HT-29 (cell line): ENCODE data around the gene ABHD4. TPM values are rescaled to one million over a fixed set of nuclear protein-coding genes. Genes with fewer than 3 reads are reported as not detected.
"Not testable (repeated sequence)": the region's sequence is repeated elsewhere in the genome, so short reads cannot be mapped to it uniquely, and the experiment has no call there.

Experiments used
- DNase-seq: peaks from one replicate; pipeline ENCODE4 v3.0.0-alpha.2; 2015; ENCODE audit warnings: low spot score
- total RNA-seq: library from RNA; depleted of rRNA; stranded (reverse); fragments of >200 nt; shearing (Covaris generic); gene quantifications from 2 replicates; pipeline ENCODE4 v1.2.3, GENCODE V29; 2014

ABHD4 gene
- total RNA-seq, 1 experiment from 2014 or later, result 6.1 TPM

GRCh38 chr14:22626590-22626989 lies 28.5 kb downstream of the ABHD4 start:
- DNase-seq, result no peak

GRCh38 chr14:22627506-22628263 lies 29.6 kb downstream of the ABHD4 start:
- no peak for DNase-seq

GRCh38 chr14:22629361-22629760 lies 31.3 kb downstream of the ABHD4 start:
- DNase-seq, result no peak

- DNase-seq, result no peak
Measured at GRCh38 chr14:22630066-22630465, 32.0 kb downstream of the ABHD4 start.

- no peak for DNase-seq
Measured at GRCh38 chr14:22630486-22630885, 32.4 kb downstream of the ABHD4 start.

- DNase-seq, result no peak
Measured at GRCh38 chr14:22634233-22634900, 36.3 kb downstream of the ABHD4 start.

- not testable (repeated sequence) for DNase-seq
Measured at GRCh38 chr14:22635980-22636379, 37.9 kb downstream of the ABHD4 start.

- no peak for DNase-seq
Measured at GRCh38 chr14:22640192-22640591, 42.1 kb downstream of the ABHD4 start.

- DNase-seq, result no peak
Measured at GRCh38 chr14:22641846-22642245, 43.7 kb downstream of the ABHD4 start.

GRCh38 chr14:22644305-22644635 lies 46.2 kb downstream of the ABHD4 start, which contains the start of gene OR6J1:
TSS of gene OR6J1 (minus strand) at chr14:22644352. CDS start at chr14:22634811, 9,541 bp downstream.
- DNase-seq, result no peak

GRCh38 chr14:22646570-22647254 lies 48.6 kb downstream of the ABHD4 start:
- no peak for DNase-seq

GRCh38 chr14:22648506-22648905 lies 50.4 kb downstream of the ABHD4 start:
- no peak for DNase-seq

GRCh38 chr14:22650046-22650739 lies 52.1 kb downstream of the ABHD4 start:
- no peak for DNase-seq

GRCh38 chr14:22650960-22651521 lies 52.9 kb downstream of the ABHD4 start:
- DNase-seq, result no peak

- no peak for DNase-seq
Measured at GRCh38 chr14:22651586-22651985, 53.5 kb downstream of the ABHD4 start.

- DNase-seq, result peak; percentile 71
Measured at GRCh38 chr14:22653012-22653621, 55.0 kb downstream of the ABHD4 start.

GRCh38 chr14:22656226-22656625 lies 58.1 kb downstream of the ABHD4 start:
- DNase-seq, result no peak

- no peak for DNase-seq
Measured at GRCh38 chr14:22656945-22657731, 59.0 kb downstream of the ABHD4 start.

- peak; percentile 18 for DNase-seq
Measured at GRCh38 chr14:22657861-22658260, 59.8 kb downstream of the ABHD4 start.

GRCh38 chr14:22658946-22659345 lies 60.8 kb downstream of the ABHD4 start:
- DNase-seq, result no peak
